NCI-H748 (cell line): ENCODE data around the gene GAD1.
A peak's percentile ranks its signal among the peaks of the same experiment; 100 is the strongest.

Source experiments
- DNase-seq: peaks from one replicate; lab custom pipeline; 2025; ENCODE audit not compliant: unreplicated experiment; lab: John Stamatoyannopoulos, UW

GAD1 gene

DNA sequence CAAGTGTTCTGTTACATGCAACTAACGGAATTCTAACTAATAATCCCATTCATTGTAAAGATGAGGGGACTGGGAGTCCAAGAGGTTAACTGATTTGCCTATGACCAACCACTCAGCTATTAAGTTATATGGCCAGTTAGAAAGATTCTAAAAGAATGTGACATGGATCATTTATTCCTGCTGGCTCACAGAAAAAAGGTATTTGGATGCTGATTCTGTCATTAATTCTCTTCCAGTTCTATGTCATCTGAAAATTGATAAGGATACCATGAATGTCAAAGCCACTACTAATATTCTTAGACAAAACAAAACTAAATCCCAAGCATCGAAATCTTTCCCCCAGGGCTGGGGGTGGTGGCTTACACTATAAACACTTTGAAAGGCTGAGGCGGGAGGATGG lies 71.2 kb downstream of the GAD1 start:
- DNase-seq, result no peak

DNA sequence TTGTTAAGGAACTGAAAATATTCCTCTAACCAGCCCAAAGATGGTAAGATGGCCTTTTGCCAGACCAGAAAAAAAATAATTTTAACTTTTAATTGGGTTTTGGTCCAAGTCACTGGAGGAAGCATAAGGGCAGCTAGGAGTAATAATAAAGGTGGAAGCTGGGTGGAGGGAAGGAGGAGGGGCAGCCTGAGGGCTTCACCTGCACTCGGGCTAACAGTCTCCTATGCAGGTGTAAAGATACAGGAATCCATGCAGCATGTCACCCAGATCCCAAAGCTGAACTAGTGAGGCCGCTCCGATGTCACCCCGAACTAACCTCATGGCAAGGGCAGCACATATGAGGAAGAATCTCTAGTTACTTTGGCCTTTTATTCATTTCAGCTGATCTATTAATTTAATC lies 75.2 kb downstream of the GAD1 start:
- no peak for DNase-seq

DNA sequence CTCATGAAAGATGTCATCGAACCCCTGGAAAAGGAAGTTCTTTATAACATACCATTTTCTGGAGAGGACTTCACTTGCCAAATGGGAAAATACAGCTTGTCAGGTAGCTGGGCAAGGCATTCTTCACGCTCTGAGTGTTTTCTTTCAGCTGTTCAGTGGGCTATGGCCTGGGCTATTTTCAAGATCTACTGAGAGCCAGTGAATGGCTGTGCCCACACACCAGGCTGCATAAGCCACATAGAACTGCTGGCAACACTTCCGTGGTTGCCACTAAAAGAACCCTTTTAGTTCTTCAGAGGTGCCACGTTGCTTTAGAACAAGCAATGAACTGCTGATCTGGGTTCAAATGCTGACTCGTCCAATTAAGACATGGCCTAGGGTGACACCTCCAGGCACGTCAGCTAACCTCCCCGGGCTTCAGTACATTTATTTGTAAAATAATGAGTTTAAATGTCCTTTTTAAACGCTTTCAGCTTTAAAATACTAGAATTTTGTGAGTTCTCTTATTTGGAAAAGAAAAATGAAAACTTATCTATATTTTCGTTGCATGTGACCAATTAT lies 75.8 kb downstream of the GAD1 start:
- no peak for DNase-seq

DNA sequence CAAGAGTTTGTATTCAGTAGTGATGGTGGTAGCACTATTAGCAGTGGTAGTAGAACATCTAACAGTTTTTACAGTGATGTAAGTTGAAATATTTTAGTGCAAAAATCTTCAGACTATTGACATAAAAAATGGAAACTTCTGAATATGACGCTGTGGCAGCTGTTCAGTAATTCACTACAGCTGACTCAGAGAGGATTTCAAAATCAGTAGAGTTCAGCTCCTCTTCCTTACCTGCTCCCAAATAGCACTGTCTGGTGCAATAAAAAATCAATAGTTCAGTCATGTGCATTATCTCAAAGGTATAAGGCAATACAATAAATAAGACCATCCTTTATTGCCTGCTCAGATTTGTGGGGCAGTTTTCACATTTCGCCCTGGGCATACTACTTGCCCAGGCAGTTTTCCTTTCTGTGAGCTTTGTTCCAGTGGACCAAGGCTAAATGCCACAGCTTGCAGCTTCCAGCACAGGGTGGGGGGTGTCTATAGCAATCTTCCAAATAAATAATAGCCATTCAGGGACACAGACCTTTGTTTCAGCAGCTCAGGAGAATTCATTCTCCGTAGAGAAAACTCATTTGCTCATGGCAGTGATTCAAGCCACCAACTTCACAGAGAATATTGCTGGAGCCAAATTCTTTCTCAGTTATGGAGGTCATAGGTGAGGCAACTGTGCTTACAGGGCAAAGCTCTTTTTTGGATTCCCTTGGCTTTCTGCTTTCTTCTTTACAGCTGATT lies 78.5 kb downstream of the GAD1 start:
- no peak for DNase-seq

DNA sequence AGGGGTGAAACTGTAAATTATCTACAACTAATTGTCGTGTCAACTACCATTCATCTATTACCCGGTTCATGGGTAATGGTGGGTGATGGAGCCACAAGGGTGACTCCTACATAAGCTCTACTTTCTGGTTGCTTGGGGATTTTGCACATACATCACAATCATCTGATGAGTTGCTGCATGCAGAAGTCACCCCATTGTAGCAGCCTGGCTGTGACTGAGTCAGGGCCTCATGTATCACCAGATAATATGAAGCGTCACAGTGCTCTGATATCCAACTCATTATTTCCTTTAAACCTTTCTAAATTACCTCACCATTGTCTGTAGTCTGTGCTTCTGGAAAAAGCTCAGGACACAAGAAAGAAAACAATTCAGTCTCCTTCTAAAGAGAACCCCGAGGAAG lies 79.9 kb downstream of the GAD1 start:
- no peak for DNase-seq

DNA sequence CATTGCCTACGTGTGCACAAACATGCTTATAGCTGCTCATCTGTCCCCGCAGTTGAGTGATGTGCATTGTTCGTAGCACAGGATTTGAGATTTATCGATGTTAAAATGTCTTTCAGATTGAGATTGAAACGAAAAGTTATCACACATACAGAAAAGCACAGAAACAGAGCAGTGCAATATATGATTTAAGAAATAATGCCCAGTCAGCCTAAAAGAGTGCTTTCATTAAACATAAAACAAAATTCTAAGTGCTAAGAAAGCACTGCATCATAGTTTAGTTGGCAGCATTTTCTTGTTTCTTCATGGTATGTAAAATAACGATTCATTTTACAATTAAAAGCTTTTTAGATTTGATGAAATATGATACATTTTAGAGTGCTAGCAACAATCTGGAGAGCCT lies 80.4 kb downstream of the GAD1 start:
- no peak for DNase-seq

DNA sequence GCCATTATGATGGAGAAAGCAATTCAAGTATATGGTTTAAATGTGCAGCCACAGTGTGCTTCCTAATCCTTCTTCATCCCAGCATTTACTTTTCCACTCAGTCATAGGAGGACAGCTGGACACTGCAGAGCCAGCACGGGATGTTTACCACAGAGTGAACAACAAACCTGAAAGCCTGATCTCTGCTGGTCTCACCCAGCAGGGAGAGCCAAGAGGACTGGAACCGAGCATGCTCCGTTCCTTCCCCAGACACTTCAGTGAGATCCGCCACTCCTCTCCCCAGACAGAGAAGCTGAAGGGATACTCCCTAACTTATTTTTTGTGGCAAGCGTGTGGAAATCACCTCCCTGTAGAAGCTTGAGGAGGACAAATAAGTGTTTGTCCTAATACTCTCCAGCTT lies 89.2 kb downstream of the GAD1 start:
- peak; percentile 12 for DNase-seq
